MM.1S (cell line): Measurements from ENCODE around the gene PRAMEF20.
"Not testable (repeated sequence)": the region's sequence is repeated elsewhere in the genome, so short reads cannot be mapped to it uniquely, and the experiment has no call there.

ENCODE experiments used
- CTCF ChIP-seq: fragments of 300-600 bp; sonication (generic); IDR thresholded peaks from 2 replicates; pipeline ENCODE4 v1.5.1; 2016; ENCODE audit warnings: antibody characterized with exemption, low read length, mixed read lengths
- EZH2 ChIP-seq: fragments of 300-600 bp; sonication (generic); optimal IDR thresholded peaks from 2 replicates; pipeline ENCODE3; 2017; ENCODE audit warnings: low read depth, mild to moderate bottlenecking, antibody characterized with exemption, low read length, mixed read lengths

GRCh38 chr1:13439104-13439783 is 29.0 kb downstream of the PRAMEF20 start:
- not testable (repeated sequence) for TF ChIP-seq CTCF, EZH2
